ENCODE data around the gene SCN1A. TPM values are rescaled to one million over a fixed set of nuclear protein-coding genes. Genes with fewer than 3 reads are reported as not detected.

SCN1A gene
- total and polyA plus RNA-seq, 2 of the 13 experiments (the other 11 are each of a cell fraction or from before 2014, with no cell fraction given), result 19.9 to 39.4 TPM

- in situ Hi-C loops (cut with HindIII; ENCODE audit: extremely low pct_ligation_motif_present, low pct_unique_long_range_greater_than_20kb) (no loop called here), intact Hi-C loops (cut with micrococcal nuclease; ENCODE audit: unreplicated experiment) (no loop called here)
- POLR2A ChIA-PET, result no interaction called here
- TF ChIP-seq ZNF441 (CRISPR knock-in tag; IDR thresholded peaks at IDR 0.05; ENCODE audit: borderline replicate concordance) (no peak), STAG1 (CRISPR knock-in tag; IDR thresholded peaks at IDR 0.05) (peak; percentile 36), CTCF (CRISPR knock-in tag; IDR thresholded peaks at IDR 0.05) (peak; percentile 17; the same call in 1 of the 2 replicates)
- no peak overlapping the region for H3K9ac ChIP-seq (ENCODE audit: insufficient read depth, low read depth, low read length)
- no peaks in the 10 kb centered on the region for H3K9me3 ChIP-seq (ENCODE audit: low read length)
- peaks cover 18% of the 10 kb centered on the region; the same call in 1 of the 2 replicates for H3K4me1 ChIP-seq (ENCODE audit: insufficient read depth, low read length)
- no peak overlapping the region for H3K4me3 ChIP-seq (replicated peaks in 1 of 3; ENCODE audit: insufficient read depth in 1 of 3, low read depth in 2 of 3, low read length in 3 of 3)
- no peaks in the 10 kb centered on the region for H4K20me1 ChIP-seq (ENCODE audit: insufficient read depth, low read length)
- no TSS peak for BruUV-seq (replicated peaks)
- no peak for ATAC-seq
- no peaks in the 10 kb centered on the region for H3K36me3 ChIP-seq (replicated peaks in 1 of 2; ENCODE audit: control insufficient read depth in 1 of 2, insufficient read depth in 2 of 2, low read length in 2 of 2)
- CTCF ChIA-PET (ENCODE audit: low intra/inter-chr PET ratio, low total read pairs), result no interaction called here
- H3K27me3 ChIP-seq (ENCODE audit: control insufficient read depth in 1 of 2, insufficient read depth in 2 of 2, low read length in 2 of 2), result peaks cover 1 to 11% of the 10 kb centered on the region in 2 experiments; a peak in 2 of 5 replicates
- H2AFZ ChIP-seq (ENCODE audit: low read length), result no peak overlapping the region
- DNase-seq (ENCODE audit: low spot score), result no peak
- H3K4me2 ChIP-seq (ENCODE audit: low read depth, low read length), result no peak overlapping the region
- no peak overlapping the region for H3K27ac ChIP-seq (ENCODE audit: extremely low read length, insufficient read depth, low read length)
- H3K79me2 ChIP-seq (ENCODE audit: insufficient read depth, low read length), result no peaks in the 10 kb centered on the region
- WGBS (ENCODE audit: low lambda C conversion rate), result 5% methylated on average over 2 of the region's 2 CpGs
- no peak for FAIRE-seq
Measured at GRCh38 chr2:165969227-165969626, 158.6 kb downstream of the SCN1A start.

GRCh38 chr2:165967746-165968145 is 160.1 kb downstream of the SCN1A start:
- Histone ChIP-seq H3K27ac (ENCODE audit: extremely low read length, insufficient read depth, low read length) (no peak overlapping the region), H3K27me3 (ENCODE audit: control insufficient read depth in 1 of 2, insufficient read depth in 2 of 2, low read length in 2 of 2) (peaks cover 1 to 6% of the 10 kb centered on the region in 2 experiments; a peak in 2 of 5 replicates), H3K4me3 (replicated peaks in 1 of 3; ENCODE audit: insufficient read depth in 1 of 3, low read depth in 2 of 3, low read length in 3 of 3) (no peak overlapping the region), H2AFZ (ENCODE audit: low read length) (no peak overlapping the region), H3K9ac (ENCODE audit: insufficient read depth, low read depth, low read length) (no peak overlapping the region), H3K4me1 (ENCODE audit: insufficient read depth, low read length) (peaks cover 18% of the 10 kb centered on the region; the same call in 1 of the 2 replicates), H3K36me3 (replicated peaks in 1 of 2; ENCODE audit: control insufficient read depth in 1 of 2, insufficient read depth in 2 of 2, low read length in 2 of 2) (no peaks in the 10 kb centered on the region), H3K9me3 (ENCODE audit: low read length) (no peaks in the 10 kb centered on the region), H3K79me2 (ENCODE audit: insufficient read depth, low read length) (no peaks in the 10 kb centered on the region), H4K20me1 (ENCODE audit: insufficient read depth, low read length) (no peaks in the 10 kb centered on the region), H3K4me2 (ENCODE audit: low read depth, low read length) (peak overlapping the region; percentile 50; the same call in 1 of the 2 replicates)
- 7% methylated on average over 3 of the region's 3 CpGs for WGBS (ENCODE audit: low lambda C conversion rate)
- in situ Hi-C loops (cut with HindIII; ENCODE audit: extremely low pct_ligation_motif_present, low pct_unique_long_range_greater_than_20kb), result no loop called here
- ATAC-seq, result peak; percentile 76
- TF ChIP-seq TGIF2 (CRISPR knock-in tag; IDR thresholded peaks at IDR 0.05) (no peak), DR1 (CRISPR knock-in tag; IDR thresholded peaks at IDR 0.05) (0 out of 2 replicates have a peak, but pooled peaks have one; percentile 14), ZNF782 (CRISPR knock-in tag; IDR thresholded peaks at IDR 0.05; ENCODE audit: borderline replicate concordance) (peak; percentile 50; the same call in 1 of the 2 replicates)
- TF ChIP-seq, protein P1, sequence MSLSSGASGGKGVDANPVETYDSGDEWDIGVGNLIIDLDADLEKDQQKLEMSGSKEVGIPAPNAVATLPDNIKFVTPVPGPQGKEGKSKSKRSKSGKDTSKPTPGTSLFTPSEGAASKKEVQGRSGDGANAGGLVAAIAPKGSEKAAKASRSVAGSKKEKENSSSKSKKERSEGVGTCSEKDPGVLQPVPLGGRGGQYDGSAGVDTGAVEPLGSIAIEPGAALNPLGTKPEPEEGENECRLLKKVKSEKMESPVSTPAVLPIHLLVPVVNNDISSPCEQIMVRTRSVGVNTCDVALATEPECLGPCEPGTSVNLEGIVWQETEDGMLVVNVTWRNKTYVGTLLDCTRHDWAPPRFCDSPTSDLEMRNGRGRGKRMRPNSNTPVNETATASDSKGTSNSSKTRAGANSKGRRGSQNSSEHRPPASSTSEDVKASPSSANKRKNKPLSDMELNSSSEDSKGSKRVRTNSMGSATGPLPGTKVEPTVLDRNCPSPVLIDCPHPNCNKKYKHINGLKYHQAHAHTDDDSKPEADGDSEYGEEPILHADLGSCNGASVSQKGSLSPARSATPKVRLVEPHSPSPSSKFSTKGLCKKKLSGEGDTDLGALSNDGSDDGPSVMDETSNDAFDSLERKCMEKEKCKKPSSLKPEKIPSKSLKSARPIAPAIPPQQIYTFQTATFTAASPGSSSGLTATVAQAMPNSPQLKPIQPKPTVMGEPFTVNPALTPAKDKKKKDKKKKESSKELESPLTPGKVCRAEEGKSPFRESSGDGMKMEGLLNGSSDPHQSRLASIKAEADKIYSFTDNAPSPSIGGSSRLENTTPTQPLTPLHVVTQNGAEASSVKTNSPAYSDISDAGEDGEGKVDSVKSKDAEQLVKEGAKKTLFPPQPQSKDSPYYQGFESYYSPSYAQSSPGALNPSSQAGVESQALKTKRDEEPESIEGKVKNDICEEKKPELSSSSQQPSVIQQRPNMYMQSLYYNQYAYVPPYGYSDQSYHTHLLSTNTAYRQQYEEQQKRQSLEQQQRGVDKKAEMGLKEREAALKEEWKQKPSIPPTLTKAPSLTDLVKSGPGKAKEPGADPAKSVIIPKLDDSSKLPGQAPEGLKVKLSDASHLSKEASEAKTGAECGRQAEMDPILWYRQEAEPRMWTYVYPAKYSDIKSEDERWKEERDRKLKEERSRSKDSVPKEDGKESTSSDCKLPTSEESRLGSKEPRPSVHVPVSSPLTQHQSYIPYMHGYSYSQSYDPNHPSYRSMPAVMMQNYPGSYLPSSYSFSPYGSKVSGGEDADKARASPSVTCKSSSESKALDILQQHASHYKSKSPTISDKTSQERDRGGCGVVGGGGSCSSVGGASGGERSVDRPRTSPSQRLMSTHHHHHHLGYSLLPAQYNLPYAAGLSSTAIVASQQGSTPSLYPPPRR (CRISPR knock-in tag; IDR thresholded peaks at IDR 0.05; ENCODE audit: borderline replicate concordance), result 0 out of 2 replicates have a peak, but pooled peaks have one; percentile 30
- intact Hi-C loops (cut with micrococcal nuclease; ENCODE audit: unreplicated experiment), result no loop called here
- CTCF ChIA-PET (ENCODE audit: low intra/inter-chr PET ratio, low total read pairs), result no interaction called here
- BruUV-seq (replicated peaks), result no TSS peak
- POLR2A ChIA-PET, result no interaction called here
- FAIRE-seq, result no peak
- no peak for DNase-seq (ENCODE audit: low spot score)
